H1 (cell line): Measurements from ENCODE around the gene CSNK1G3. TPM values are rescaled to one million over a fixed set of nuclear protein-coding genes. Genes with fewer than 3 reads are reported as not detected.

ENCODE experiments used
- CTCF ChIA-PET: fragments of 300-600 bp; sonication (Branson Sonifier 250); formaldehyde crosslinking; loops from one replicate; lab custom pipeline; 2021; ENCODE audit not compliant: partially characterized antibody; lab: Charles Lee
- POLR2A ChIA-PET: fragments of 300-600 bp; sonication (Branson Sonifier 250); formaldehyde crosslinking; loops from one replicate; lab custom pipeline; 2021; ENCODE audit warnings: inconsistent platforms; ENCODE audit not compliant: partially characterized antibody; lab: Charles Lee
- DNase-seq, 2 experiments: peaks; one replicate each; pipeline versions ENCODE4 v3.0.0 to v3.0.0-alpha.2; 2010 to 2022; ENCODE audit warnings: low spot score in 2 of 2, low read depth in 1 of 2, mixed read lengths in 1 of 2
- FAIRE-seq: peaks from 2 replicates; lab custom pipeline; 2011; peaks lifted over from hg19 to GRCh38; lab: Jason Lieb, UNC
- H2AFZ ChIP-seq: 2 replicates; pipeline ENCODE4 v1.8.1; 2012; ENCODE audit warnings: low read length, inconsistent platforms
- H2AK5ac ChIP-seq: 2 replicates; pipeline ENCODE4 v1.6.1; 2013; ENCODE audit warnings: low read depth, low read length
- H2BK120ac ChIP-seq: replicated peaks from 2 replicates; pipeline ENCODE3; 2013; ENCODE audit warnings: low read depth, low read length, inconsistent platforms
- H2BK12ac ChIP-seq: 2 replicates; pipeline ENCODE4 v1.6.1; 2013; ENCODE audit warnings: low read depth, low read length
- H2BK15ac ChIP-seq: 2 replicates; pipeline ENCODE4 v1.6.1; 2013; ENCODE audit warnings: low read length
- H2BK20ac ChIP-seq: 2 replicates; pipeline ENCODE4 v1.6.1; 2013; ENCODE audit warnings: low read length
- H2BK5ac ChIP-seq: 2 replicates; pipeline ENCODE4 v1.6.1; 2013; ENCODE audit warnings: low read depth, low read length
- H3K14ac ChIP-seq: 2 replicates; pipeline ENCODE4 v1.6.1; 2013; ENCODE audit warnings: inconsistent platforms; ENCODE audit not compliant: insufficient read length
- H3K18ac ChIP-seq: 2 replicates; pipeline ENCODE4 v1.6.1; 2013; ENCODE audit warnings: low read length; ENCODE audit errors: extremely low read depth
- H3K23ac ChIP-seq: 2 replicates; pipeline ENCODE4 v1.6.1; 2013; ENCODE audit warnings: inconsistent platforms; ENCODE audit not compliant: insufficient read length
- H3K23me2 ChIP-seq: 2 replicates; pipeline ENCODE4 v1.6.1; 2013; ENCODE audit warnings: low read depth, low read length
- H3K27ac ChIP-seq: 2 replicates; pipeline ENCODE4 v1.6.1; 2011; ENCODE audit warnings: low read depth, low read length, inconsistent platforms
- H3K27me3 ChIP-seq, 4 experiments: replicated peaks in 1 of 4; 1 replicate in 1 of 4; 2 replicates in 3 of 4; pipeline versions ENCODE4 v1.6.1 to v1.8.1; 2011 to 2013; ENCODE audit warnings: low read length in 3 of 4, mild to moderate bottlenecking in 3 of 4, inconsistent platforms in 2 of 4, mixed read lengths in 2 of 4, moderate library complexity in 1 of 4; ENCODE audit not compliant: control insufficient read depth in 3 of 4, insufficient read depth in 3 of 4; ENCODE audit errors: extremely low read depth in 1 of 4
- H3K36me3 ChIP-seq, 4 experiments: 2 replicates each; pipeline versions ENCODE4 v1.6.1 to v1.8.1; 2011 to 2013; ENCODE audit warnings: mild to moderate bottlenecking in 4 of 4, low read length in 3 of 4, moderate library complexity in 2 of 4, control low read depth in 1 of 4, inconsistent platforms in 1 of 4; ENCODE audit not compliant: insufficient read depth in 4 of 4, control insufficient read depth in 2 of 4
- H3K4ac ChIP-seq: replicated peaks from 2 replicates; pipeline ENCODE3; 2013; ENCODE audit warnings: low read length, low read depth, mixed read lengths, inconsistent platforms; ENCODE audit not compliant: insufficient read length
- H3K4me1 ChIP-seq, 4 experiments: replicated peaks in 1 of 4; 1 replicate in 1 of 4; 2 replicates in 3 of 4; pipeline versions ENCODE4 v1.6.1 to v1.8.1; 2011 to 2013; ENCODE audit warnings: low read length in 3 of 4, inconsistent platforms in 2 of 4, mixed read lengths in 1 of 4; ENCODE audit not compliant: insufficient read depth in 4 of 4, control insufficient read depth in 3 of 4
- H3K4me2 ChIP-seq, 2 experiments: 2 replicates each; pipeline versions ENCODE4 v1.6.1 to v1.8.1; 2011 to 2013; ENCODE audit warnings: low read depth in 2 of 2, low read length in 2 of 2, control low read depth in 1 of 2, inconsistent platforms in 1 of 2, mild to moderate bottlenecking in 1 of 2; ENCODE audit not compliant: insufficient read depth in 1 of 2
- H3K4me3 ChIP-seq, 4 experiments: fragments of 200-600, 300-600 bp in 1 of 4; sonication (generic), shearing (Covaris generic), sonication (Bioruptor Twin) in 1 of 4; 2 replicates each; pipeline versions ENCODE4 v1.5.1 to v1.8.1; 2011 to 2016; ENCODE audit warnings: low read length in 4 of 4, low read depth in 3 of 4, control low read depth in 2 of 4, inconsistent platforms in 2 of 4, mild to moderate bottlenecking in 2 of 4, mixed read lengths in 1 of 4, moderate library complexity in 1 of 4; ENCODE audit not compliant: insufficient read depth in 2 of 4; ENCODE audit errors: extremely low read depth in 1 of 4
- H3K56ac ChIP-seq: replicated peaks from 2 replicates; pipeline ENCODE3; 2013; ENCODE audit warnings: low read depth, mild to moderate bottlenecking, mixed read lengths, low read length, inconsistent platforms; ENCODE audit not compliant: insufficient read length
- H3K79me1 ChIP-seq: 2 replicates; pipeline ENCODE4 v1.6.1; 2013; ENCODE audit warnings: low read depth, low read length, control low read depth
- H3K79me2 ChIP-seq, 2 experiments: 2 replicates each; pipeline versions ENCODE4 v1.6.1 to v1.8.1; 2012 to 2013; ENCODE audit warnings: low read length in 2 of 2, mild to moderate bottlenecking in 2 of 2, inconsistent platforms in 1 of 2; ENCODE audit not compliant: insufficient read depth in 2 of 2, control insufficient read depth in 1 of 2
- H3K9ac ChIP-seq, 4 experiments: replicated peaks in 1 of 4; 1 replicate in 1 of 4; 2 replicates in 3 of 4; pipeline versions ENCODE4 v1.6.1 to v1.8.1; 2011 to 2013; ENCODE audit warnings: low read depth in 3 of 4, low read length in 3 of 4, control low read depth in 2 of 4, mild to moderate bottlenecking in 2 of 4, moderate library complexity in 2 of 4, inconsistent platforms in 1 of 4; ENCODE audit errors: extremely low read depth in 1 of 4
- H3K9me3 ChIP-seq, 2 experiments: 2 replicates each; pipeline versions ENCODE4 v1.6.1 to v1.8.1; 2012 to 2013; ENCODE audit warnings: mild to moderate bottlenecking in 2 of 2, moderate library complexity in 2 of 2, control low read depth in 1 of 2, inconsistent platforms in 1 of 2, low read depth in 1 of 2, low read length in 1 of 2, mixed read lengths in 1 of 2; ENCODE audit not compliant: insufficient read depth in 2 of 2
- H4K20me1 ChIP-seq, 2 experiments: replicated peaks in 1 of 2; 2 replicates each; pipeline versions ENCODE3 to v1.8.1; 2011 to 2013; ENCODE audit warnings: inconsistent platforms in 2 of 2, low read length in 2 of 2, mild to moderate bottlenecking in 1 of 2; ENCODE audit not compliant: insufficient read depth in 2 of 2, control insufficient read depth in 1 of 2
- H4K5ac ChIP-seq: 2 replicates; pipeline ENCODE4 v1.6.1; 2013; ENCODE audit warnings: low read length, low read depth, mixed read lengths, inconsistent platforms; ENCODE audit not compliant: insufficient read length
- H4K8ac ChIP-seq: 2 replicates; pipeline ENCODE4 v1.8.0; 2013; ENCODE audit warnings: mild to moderate bottlenecking, moderate library complexity, low read length, inconsistent platforms; ENCODE audit not compliant: insufficient read depth; ENCODE audit errors: extremely low read depth
- H4K91ac ChIP-seq: replicated peaks from 2 replicates; pipeline ENCODE3; 2013; ENCODE audit warnings: low read length, mixed read lengths, inconsistent platforms; ENCODE audit not compliant: insufficient read length
- ASH2L ChIP-seq: fragments of 200-600, 300-600 bp; sonication (generic); IDR thresholded peaks from one replicate; pipeline ENCODE4 v1.7.1; 2017; ENCODE audit warnings: low read length
- BCL11A ChIP-seq, 2 experiments: IDR thresholded peaks; one replicate each; pipeline ENCODE4 v1.6.1; 2011; ENCODE audit warnings: low read depth in 2 of 2, low read length in 2 of 2, mild to moderate bottlenecking in 2 of 2
- CBX8 ChIP-seq: fragments of 300-800, 300-1000 bp; sonication (generic); IDR thresholded peaks from 2 replicates; pipeline ENCODE4 v1.7.1; 2016; ENCODE audit warnings: low read depth, low read length, borderline replicate concordance
- CEBPB ChIP-seq: IDR thresholded peaks from 2 replicates; pipeline ENCODE4 v1.6.1; 2012; ENCODE audit warnings: low read depth, low read length
- EGR1 ChIP-seq: IDR thresholded peaks from 2 replicates; pipeline ENCODE4 v1.6.1; 2011; ENCODE audit warnings: low read depth, low read length, borderline replicate concordance
- GABPA ChIP-seq: IDR thresholded peaks from 2 replicates; pipeline ENCODE4 v1.6.1; 2011; ENCODE audit warnings: mild to moderate bottlenecking, low read length, moderate library complexity, borderline replicate concordance; ENCODE audit not compliant: insufficient read depth
- HDAC6 ChIP-seq: IDR thresholded peaks from one replicate; pipeline ENCODE4 v1.7.1; 2012; ENCODE audit warnings: low read depth, mild to moderate bottlenecking, inconsistent platforms, low read length, moderate library complexity
- NRF1 ChIP-seq: IDR thresholded peaks from 2 replicates; pipeline ENCODE4 v1.6.1; 2011; ENCODE audit warnings: mild to moderate bottlenecking, low read depth, low read length, improper control_type of control experiment
- RBBP5 ChIP-seq: IDR thresholded peaks from 2 replicates; pipeline ENCODE4 v1.7.1; 2012; ENCODE audit warnings: low read depth, mild to moderate bottlenecking, inconsistent platforms, low read length, moderate library complexity, borderline replicate concordance
- RXRA ChIP-seq: IDR thresholded peaks from 2 replicates; pipeline ENCODE4 v1.6.1; 2011; ENCODE audit warnings: low read depth, mild to moderate bottlenecking, low read length, moderate library complexity; ENCODE audit not compliant: insufficient read depth
- SIN3A ChIP-seq, 2 experiments: IDR thresholded peaks in 1 of 2; conservative IDR thresholded peaks in 1 of 2; 2 replicates each; pipeline ENCODE4 v1.6.1; 2011 to 2012; ENCODE audit warnings: low read length in 2 of 2, improper control_type of control experiment in 1 of 2, low read depth in 1 of 2, mild to moderate bottlenecking in 1 of 2
- SRF ChIP-seq: IDR thresholded peaks from 2 replicates; pipeline ENCODE4 v1.6.1; 2011; ENCODE audit warnings: mild to moderate bottlenecking, low read depth, low read length, moderate library complexity
- TAF1 ChIP-seq: IDR thresholded peaks from 2 replicates; pipeline ENCODE4 v1.6.1; 2011; ENCODE audit warnings: mild to moderate bottlenecking, low read depth, low read length
- WGBS, 2 experiments: shearing (Covaris generic) in 1 of 2; methylation state at CpG; one replicate each; pipeline versions ENCODE4 v1.1.6 to v1.1.7; 2013 to 2015; ENCODE audit warnings: low lambda C conversion rate in 2 of 2, mixed read lengths in 2 of 2, inconsistent platforms in 1 of 2, low coverage in 1 of 2, missing lambda C conversion rate in 1 of 2; ENCODE audit not compliant: insufficient replicate concordance in 2 of 2, insufficient coverage in 1 of 2, insufficient read length in 1 of 2; ENCODE audit errors: extremely low coverage in 1 of 2, missing lambda C conversion rate in 1 of 2; 5-methylcytosine and 5-hydroxymethylcytosine counted together
- polyA plus RNA-seq, 7 experiments: library from polyadenylated mRNA; depleted of rRNA in 3 of 7; stranded (reverse) in 5 of 7; unstranded in 2 of 7; fragments of >200 nt in 5 of 7; fragments of 200-250 nt in 2 of 7; gene quantifications; 1 replicate in 5 of 7; 2 replicates in 1 of 7; 4 replicates in 1 of 7; pipeline versions ENCODE4 v1.2.1 to v1.2.3, GENCODE V29; 2011 to 2013; ENCODE audit warnings: missing spikeins in 2 of 7, mixed read lengths in 2 of 7
- total RNA-seq: library from RNA; stranded (reverse); fragmentation: NEBNext Ultra II Directional; extraction: Animal tissue kit (Norgen Biotek cat#: 25700); gene quantifications from 2 replicates; pipeline ENCODE4 v1.2.1, GENCODE V29; 2021

CSNK1G3 gene
- total and polyA plus RNA-seq, 2 of the 8 experiments (the other 6 are each of a cell fraction or from before 2014, with no cell fraction given) = 10.6 to 58.9 TPM

GRCh38 chr5:123537845-123538244 is 25.9 kb downstream of the CSNK1G3 start:
- DNase-seq = no peak
- no peak overlapping the region for H2BK20ac ChIP-seq
- no peak overlapping the region for H3K18ac ChIP-seq
- WGBS, 2 experiments = 97% methylated on average over 2 of the region's 2 CpGs; no CpG with 5 or more reads in 1 of the 2 experiments
- TF ChIP-seq CEBPB = no peak
- no peak for TF ChIP-seq CBX8
- TF ChIP-seq ASH2L = no peak
- TF ChIP-seq GABPA = no peak
- no peak for TF ChIP-seq NRF1
- no peak for TF ChIP-seq SIN3A (conservative IDR thresholded peaks at IDR 0.05 in 1 of 2, IDR thresholded peaks at IDR 0.05 in 1 of 2; ENCODE audit: low read depth in 1 of 2, low read length in 2 of 2)
- TF ChIP-seq EGR1 = no peak
- no peak for TF ChIP-seq RXRA
- TF ChIP-seq TAF1 = no peak
- no peak for TF ChIP-seq BCL11A (IDR thresholded peaks at IDR 0.05; ENCODE audit: low read depth in 2 of 2, low read length in 2 of 2)
- no peak for TF ChIP-seq HDAC6
- TF ChIP-seq SRF = no peak
- no peak for TF ChIP-seq RBBP5
- TF ChIP-seq, all 59 proteins: peak for 0
- no peak overlapping the region for H2AK5ac ChIP-seq
- H4K91ac ChIP-seq = no peak overlapping the region
- H3K56ac ChIP-seq = no peak overlapping the region
- ChIA-PET CTCF (no interaction called here), POLR2A (no interaction called here)
- H2BK120ac ChIP-seq = no peak overlapping the region
- no peak overlapping the region for H3K23ac ChIP-seq
- no peak overlapping the region for H3K4me2 ChIP-seq
- H3K23me2 ChIP-seq = no peaks in the 10 kb centered on the region; the same call in 1 of the 2 replicates
- H3K14ac ChIP-seq = no peak overlapping the region
- H3K9ac ChIP-seq = no peak overlapping the region
- H3K27ac ChIP-seq = no peak overlapping the region
- H2BK12ac ChIP-seq = no peak overlapping the region
- H4K8ac ChIP-seq = no peak overlapping the region
- H3K79me2 ChIP-seq = peaks cover 3 to 95% of the 10 kb centered on the region in 2 experiments; a peak in 3 of 4 replicates
- peaks cover 0 to 2% of the 10 kb centered on the region in 2 experiments for H4K20me1 ChIP-seq
- no peak overlapping the region for H3K4me3 ChIP-seq
- no peak overlapping the region for H3K4ac ChIP-seq
- H3K36me3 ChIP-seq = no peaks in the 10 kb centered on the region
- H3K79me1 ChIP-seq = no peaks in the 10 kb centered on the region; the same call in 1 of the 2 replicates
- no peak overlapping the region for H2BK5ac ChIP-seq
- no peaks in the 10 kb centered on the region for H3K9me3 ChIP-seq
- no peaks in the 10 kb centered on the region for H3K27me3 ChIP-seq
- no peak overlapping the region for H2BK15ac ChIP-seq
- no peak for FAIRE-seq
- H2AFZ ChIP-seq = no peak overlapping the region
- peaks cover 0 to 3% (median 0%) of the 10 kb centered on the region in 4 experiments; a peak in 3 of 7 replicates for H3K4me1 ChIP-seq
- no peak overlapping the region for H4K5ac ChIP-seq
